IMR-90 (cell line): ENCODE data around the gene POLR1B. TPM values are rescaled to one million over a fixed set of nuclear protein-coding genes. Genes with fewer than 3 reads are reported as not detected.
"Not testable (repeated sequence)": the region's sequence is repeated elsewhere in the genome, so short reads cannot be mapped to it uniquely, and the experiment has no call there.

Experiments used
- ATAC-seq: fragments of 200-7000 bp; cut with Tn5 transposase; 2 replicates; pipeline ENCODE4 v1.9.1; 2020; ENCODE audit warnings: low read depth, mild to moderate bottlenecking, moderate library complexity
- BruUV-seq: library from RNA; stranded (reverse); fragments of 400-500 nt; replicated peaks from 2 replicates; lab custom pipeline; 2021; lab: Mats Ljungman, UMichigan
- CTCF ChIA-PET: fragments of 300-600 bp; formaldehyde crosslinking; extraction: SDS; loops from one replicate; lab custom pipeline; 2021; ENCODE audit warnings: antibody characterized with exemption; lab: Yijun Ruan, JAX
- POLR2A ChIA-PET: fragments of 300-600 bp; sonication (Branson Sonifier 250); formaldehyde crosslinking; loops from one replicate; lab custom pipeline; 2022; ENCODE audit warnings: antibody characterized with exemption; ENCODE audit not compliant: unreplicated experiment; lab: Charles Lee
- DNase-seq: peaks from one replicate; pipeline ENCODE4 v3.0.0; 2013
- H2AFZ ChIP-seq: replicated peaks from 2 replicates; pipeline ENCODE3; 2013; ENCODE audit warnings: low read length, mild to moderate bottlenecking; ENCODE audit not compliant: poor library complexity
- H2AK5ac ChIP-seq: 2 replicates; pipeline ENCODE4 v1.6.1; 2013; ENCODE audit warnings: low read depth, low read length, inconsistent platforms
- H2AK9ac ChIP-seq: replicated peaks from 2 replicates; pipeline ENCODE3; 2013; ENCODE audit warnings: mild to moderate bottlenecking, low read depth, low read length, moderate library complexity; ENCODE audit not compliant: poor library complexity
- H2BK120ac ChIP-seq: 2 replicates; pipeline ENCODE4 v1.6.1; 2013; ENCODE audit warnings: low read depth, low read length, inconsistent platforms
- H2BK15ac ChIP-seq: 3 replicates; pipeline ENCODE4 v1.6.1; 2013; ENCODE audit warnings: low read depth, low read length, inconsistent platforms
- H2BK20ac ChIP-seq: 2 replicates; pipeline ENCODE4 v1.6.1; 2013; ENCODE audit warnings: low read depth, mild to moderate bottlenecking, inconsistent platforms, low read length, moderate library complexity
- H2BK5ac ChIP-seq: 2 replicates; pipeline ENCODE4 v1.6.1; 2013; ENCODE audit warnings: mild to moderate bottlenecking, low read depth, low read length, inconsistent platforms; ENCODE audit not compliant: poor library complexity, severe bottlenecking
- H3K14ac ChIP-seq: replicated peaks from 2 replicates; pipeline ENCODE4 v1.6.1; 2013; ENCODE audit warnings: low read depth, low read length, inconsistent platforms
- H3K18ac ChIP-seq: 2 replicates; pipeline ENCODE4 v1.6.1; 2013; ENCODE audit warnings: low read depth, low read length, control low read depth
- H3K23ac ChIP-seq: 2 replicates; pipeline ENCODE4 v1.6.1; 2013; ENCODE audit warnings: low read depth, low read length, inconsistent platforms
- H3K27ac ChIP-seq: 2 replicates; pipeline ENCODE4 v1.5.1; 2013; ENCODE audit warnings: mild to moderate bottlenecking, control low read depth, low read length; ENCODE audit not compliant: insufficient read depth
- H3K27me3 ChIP-seq: 2 replicates; pipeline ENCODE4 v1.6.1; 2013; ENCODE audit warnings: low read length; ENCODE audit not compliant: control insufficient read depth, insufficient read depth
- H3K36me3 ChIP-seq: 2 replicates; pipeline ENCODE4 v1.6.1; 2013; ENCODE audit warnings: low read length, mixed read lengths; ENCODE audit not compliant: control insufficient read depth, insufficient read depth
- H3K4ac ChIP-seq: 2 replicates; pipeline ENCODE4 v1.6.1; 2013; ENCODE audit warnings: low read depth, low read length, inconsistent platforms
- H3K4me1 ChIP-seq: 2 replicates; pipeline ENCODE4 v1.6.1; 2013; ENCODE audit warnings: low read length, mixed read lengths; ENCODE audit not compliant: control insufficient read depth, insufficient read depth
- H3K4me2 ChIP-seq: 2 replicates; pipeline ENCODE4 v1.6.1; 2013; ENCODE audit warnings: low read depth, mild to moderate bottlenecking, control low read depth, low read length, moderate library complexity
- H3K4me3 ChIP-seq: 2 replicates; pipeline ENCODE4 v1.5.1; 2013; ENCODE audit warnings: low read depth, mild to moderate bottlenecking, control low read depth, low read length, moderate library complexity; ENCODE audit not compliant: insufficient read depth
- H3K56ac ChIP-seq: 2 replicates; pipeline ENCODE4 v1.6.1; 2013; ENCODE audit warnings: low read length, inconsistent platforms; ENCODE audit not compliant: insufficient read depth; ENCODE audit errors: extremely low read depth
- H3K79me1 ChIP-seq, 2 experiments: 2 replicates each; pipeline ENCODE4 v1.6.1; 2013; ENCODE audit warnings: low read length in 2 of 2, inconsistent platforms in 1 of 2, low read depth in 1 of 2
- H3K9ac ChIP-seq: 2 replicates; pipeline ENCODE4 v1.6.1; 2013; ENCODE audit warnings: low read depth, low read length, control low read depth
- H3K9me1 ChIP-seq: 2 replicates; pipeline ENCODE4 v1.6.1; 2013; ENCODE audit warnings: low read length, inconsistent platforms; ENCODE audit not compliant: insufficient read depth
- H3K9me3 ChIP-seq: 2 replicates; pipeline ENCODE4 v1.6.1; 2013; ENCODE audit warnings: low read length; ENCODE audit not compliant: control insufficient read depth, insufficient read depth
- H4K20me1 ChIP-seq: 2 replicates; pipeline ENCODE4 v1.6.1; 2013; ENCODE audit warnings: low read length, inconsistent platforms; ENCODE audit not compliant: insufficient read depth
- H4K5ac ChIP-seq: 2 replicates; pipeline ENCODE4 v1.6.1; 2013; ENCODE audit warnings: mild to moderate bottlenecking, low read depth, low read length, control low read depth
- H4K8ac ChIP-seq, 2 experiments: 2 replicates each; pipeline ENCODE4 v1.6.1; 2013; ENCODE audit warnings: low read depth in 2 of 2, low read length in 2 of 2, control low read depth in 1 of 2, inconsistent platforms in 1 of 2
- H4K91ac ChIP-seq: 2 replicates; pipeline ENCODE4 v1.6.1; 2013; ENCODE audit warnings: low read depth, low read length, inconsistent platforms; ENCODE audit not compliant: insufficient read depth
- WGBS, 2 experiments: methylation state at CpG; one replicate each; pipeline versions ENCODE4 v1.1.5 to v1.1.7; 2013; ENCODE audit warnings: missing lambda C conversion rate in 2 of 2; ENCODE audit not compliant: insufficient read length in 1 of 2; ENCODE audit errors: extremely low coverage in 2 of 2; 5-methylcytosine and 5-hydroxymethylcytosine counted together
- dilution Hi-C: fragments of 300-500 bp; cut with HindIII; formaldehyde crosslinking; loops from one replicate; pipeline ENCODE4 v1.14.3; 2018; ENCODE audit warnings: low sequenced_read_pairs; ENCODE audit not compliant: unreplicated experiment
- in situ Hi-C: fragments of 300-500 bp; cut with MboI; formaldehyde crosslinking; loops from 3 replicates; pipeline ENCODE4 v1.14.3; 2019; ENCODE audit warnings: low sequenced_read_pairs, inconsistent platforms, mixed read lengths
- intact Hi-C: fragments of 100-400 bp; cut with micrococcal nuclease; formaldehyde crosslinking; loops from 2 replicates; pipeline ENCODE4 v1.10.0; 2022
- polyA plus RNA-seq, 3 experiments: library from polyadenylated mRNA; depleted of rRNA; stranded (reverse); fragments of >200 nt; gene quantifications; 2 replicates each; pipeline ENCODE4 v1.2.3, GENCODE V29; 2012; ENCODE audit warnings: low replicate concordance in 1 of 3
- total RNA-seq: library from RNA; depleted of rRNA; stranded (reverse); fragments of >200 nt; gene quantifications from 2 replicates; pipeline ENCODE4 v1.2.3, GENCODE V29; 2012

POLR1B gene
- total and polyA plus RNA-seq, 2 of the 4 experiments (the other 2 are of a cell fraction), result 10.5 to 24.6 TPM

DNA sequence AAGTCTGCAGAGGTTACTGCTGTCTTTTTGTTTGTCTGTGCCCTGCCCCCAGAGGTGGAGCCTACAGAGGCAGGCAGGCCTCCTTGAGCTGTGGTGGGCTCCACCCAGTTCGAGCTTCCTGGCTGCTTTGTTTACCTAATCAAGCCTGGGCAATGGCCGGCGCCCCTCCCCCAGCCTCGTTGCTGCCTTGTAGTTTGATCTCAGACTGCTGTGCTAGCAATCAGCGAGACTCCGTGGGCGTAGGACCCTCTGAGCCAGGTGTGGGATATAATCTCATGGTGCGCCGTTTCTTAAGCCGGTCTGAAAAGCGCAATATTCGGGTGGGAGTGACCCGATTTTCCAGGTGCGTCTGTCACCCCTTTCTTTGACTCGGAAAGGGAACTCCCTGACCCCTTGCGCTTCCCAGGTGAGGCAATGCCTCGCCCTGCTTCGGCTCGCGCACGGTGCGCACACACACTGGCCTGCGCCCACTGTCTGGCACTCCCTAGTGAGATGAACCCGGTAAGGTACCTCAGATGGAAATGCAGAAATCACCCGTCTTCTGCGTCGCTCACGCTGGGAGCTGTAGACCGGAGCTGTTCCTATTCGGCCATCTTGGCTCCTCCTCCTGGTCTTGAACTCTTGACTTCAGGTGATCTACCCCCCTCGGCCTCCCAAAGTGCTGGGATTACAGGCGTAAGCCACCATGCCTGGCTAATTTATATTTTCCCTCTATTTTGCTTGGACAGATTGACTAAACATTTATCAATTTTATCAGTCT, 32.8 kb upstream of the POLR1B start:
- H2AFZ ChIP-seq, DNase-seq, POLR2A ChIA-PET, H3K14ac ChIP-seq, H4K91ac ChIP-seq, ATAC-seq, H2BK5ac ChIP-seq, H3K27ac ChIP-seq, H3K9ac ChIP-seq, H3K56ac ChIP-seq, H3K4ac ChIP-seq, H4K5ac ChIP-seq, H2BK20ac ChIP-seq, intact Hi-C loops, H2BK120ac ChIP-seq, H2AK5ac ChIP-seq, H3K4me1 ChIP-seq, in situ Hi-C loops, H3K4me2 ChIP-seq, H3K27me3 ChIP-seq, H3K4me3 ChIP-seq, H3K18ac ChIP-seq, H4K20me1 ChIP-seq, H3K36me3 ChIP-seq, CTCF ChIA-PET, H2AK9ac ChIP-seq, BruUV-seq, H2BK15ac ChIP-seq, H3K9me1 ChIP-seq, H4K8ac ChIP-seq, H3K23ac ChIP-seq, H3K79me1 ChIP-seq, H3K9me3 ChIP-seq, dilution Hi-C loops: not testable (repeated sequence)
- WGBS, 2 experiments, result 98% methylated on average over 8 of the region's 32 CpGs; no CpG with 5 or more reads in 1 of the 2 experiments
